Fibroblast of pulmonary artery (primary cell): Measurements from ENCODE around the gene TRIO.

Experiments
- DNase-seq: peaks from one replicate; pipeline ENCODE4 v3.0.0-alpha.2; 2010; ENCODE audit warnings: low read depth
- H3K4me3 ChIP-seq: replicated peaks from 2 replicates; pipeline ENCODE4 v1.5.1; 2011; ENCODE audit warnings: low read depth, mild to moderate bottlenecking, control low read depth, low read length, moderate library complexity
- TF ChIP-seq, protein P1 (sequence below): IDR thresholded peaks from 2 replicates; pipeline ENCODE4 v1.5.1; 2011; ENCODE audit warnings: mild to moderate bottlenecking, control low read depth, low read length, inconsistent platforms; ENCODE audit errors: missing control alignments

Gene TRIO

DNA sequence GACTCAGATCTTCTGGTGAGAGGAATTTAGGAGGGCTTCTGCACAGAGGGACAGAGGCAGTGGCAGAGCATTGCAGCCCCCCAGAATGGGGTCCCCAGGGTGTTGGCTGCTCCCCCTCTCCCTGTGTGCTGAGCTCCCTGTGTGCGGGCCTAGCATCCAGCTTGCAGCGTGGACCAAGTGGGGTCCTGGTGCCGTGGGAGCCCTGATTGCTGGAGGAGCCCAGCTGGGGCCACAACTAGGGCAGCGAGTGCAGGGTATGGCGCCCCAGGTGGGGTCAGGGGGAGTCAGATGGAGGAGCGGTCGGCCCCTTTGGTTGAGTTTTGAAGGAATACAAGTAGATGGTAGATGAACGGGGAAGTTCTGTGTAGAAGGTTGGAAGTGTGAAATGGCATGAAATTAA lies 66.7 kb downstream of the TRIO start:
- DNase-seq: no peak

DNA sequence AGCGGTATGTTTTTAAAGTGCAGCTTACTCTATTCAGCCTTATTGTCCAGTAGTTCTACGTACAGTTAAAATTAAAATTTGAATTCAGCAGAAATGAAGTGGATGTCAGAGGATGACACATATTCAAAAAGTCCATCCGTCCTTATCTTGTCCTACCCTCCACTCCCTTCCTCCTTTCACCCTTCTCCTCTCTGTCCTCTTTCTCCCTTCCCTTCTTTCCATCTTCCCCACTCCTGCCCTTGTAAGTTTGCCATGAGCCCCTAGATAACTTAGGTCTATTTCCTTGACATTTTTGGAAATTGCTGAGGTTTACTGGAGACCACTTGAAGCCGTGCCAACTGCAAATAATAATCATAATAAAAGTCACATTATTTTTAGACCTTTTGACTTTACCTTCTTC lies 67.6 kb downstream of the TRIO start:
- TF ChIP-seq, protein P1, sequence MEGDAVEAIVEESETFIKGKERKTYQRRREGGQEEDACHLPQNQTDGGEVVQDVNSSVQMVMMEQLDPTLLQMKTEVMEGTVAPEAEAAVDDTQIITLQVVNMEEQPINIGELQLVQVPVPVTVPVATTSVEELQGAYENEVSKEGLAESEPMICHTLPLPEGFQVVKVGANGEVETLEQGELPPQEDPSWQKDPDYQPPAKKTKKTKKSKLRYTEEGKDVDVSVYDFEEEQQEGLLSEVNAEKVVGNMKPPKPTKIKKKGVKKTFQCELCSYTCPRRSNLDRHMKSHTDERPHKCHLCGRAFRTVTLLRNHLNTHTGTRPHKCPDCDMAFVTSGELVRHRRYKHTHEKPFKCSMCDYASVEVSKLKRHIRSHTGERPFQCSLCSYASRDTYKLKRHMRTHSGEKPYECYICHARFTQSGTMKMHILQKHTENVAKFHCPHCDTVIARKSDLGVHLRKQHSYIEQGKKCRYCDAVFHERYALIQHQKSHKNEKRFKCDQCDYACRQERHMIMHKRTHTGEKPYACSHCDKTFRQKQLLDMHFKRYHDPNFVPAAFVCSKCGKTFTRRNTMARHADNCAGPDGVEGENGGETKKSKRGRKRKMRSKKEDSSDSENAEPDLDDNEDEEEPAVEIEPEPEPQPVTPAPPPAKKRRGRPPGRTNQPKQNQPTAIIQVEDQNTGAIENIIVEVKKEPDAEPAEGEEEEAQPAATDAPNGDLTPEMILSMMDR: no peak
- no peak for DNase-seq
- H3K4me3 ChIP-seq: no peak overlapping the region

More for the DNA sequence above, 66.7 kb downstream of the TRIO start:
- H3K4me3 ChIP-seq: no peak overlapping the region
- TF ChIP-seq, protein P1: no peak

DNA sequence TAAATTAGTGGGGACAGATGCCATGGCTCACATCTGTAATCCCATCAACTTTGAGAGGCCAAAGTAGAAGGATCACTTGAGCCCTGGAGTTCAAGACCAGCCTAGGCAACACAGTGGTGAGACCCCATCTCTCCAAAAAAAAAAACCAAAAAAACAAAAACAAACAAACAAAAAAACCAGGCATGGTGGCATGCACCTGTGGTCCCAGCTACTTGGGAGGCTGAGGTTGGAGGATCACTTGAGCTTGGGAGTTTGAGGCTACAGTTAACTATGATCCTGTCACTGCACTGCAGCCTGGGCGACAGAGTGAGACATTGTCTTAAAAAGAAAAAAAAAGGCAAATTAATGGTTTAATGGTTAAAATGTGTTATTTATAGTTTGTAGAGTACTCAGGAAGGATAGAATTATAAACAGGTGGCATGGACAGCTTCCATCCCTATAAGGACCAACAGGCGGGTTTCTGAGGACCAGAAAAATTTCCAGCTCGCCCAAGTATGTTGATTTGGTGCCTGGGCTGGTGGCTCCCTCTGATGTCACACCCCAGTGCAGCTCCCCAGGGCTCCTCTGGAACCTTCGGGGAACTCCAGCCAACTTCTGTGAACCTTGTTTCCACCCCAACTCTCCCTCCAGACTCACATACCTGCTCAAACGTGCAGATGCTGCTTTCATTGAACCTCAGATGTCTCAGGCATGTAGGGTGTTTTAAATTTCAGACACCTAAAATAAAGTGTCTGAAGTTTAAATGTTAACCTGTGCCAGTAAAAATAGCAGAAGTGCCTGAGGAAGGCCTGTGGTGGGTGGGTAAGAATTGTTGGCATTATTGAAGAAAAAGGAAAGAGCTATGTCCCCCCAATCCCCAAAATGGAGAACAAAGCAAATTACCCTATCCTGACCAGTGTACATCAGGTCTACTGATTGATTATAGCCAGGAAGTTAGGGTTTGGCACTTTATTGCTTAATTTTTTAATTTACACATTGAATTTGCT lies 69.0 kb downstream of the TRIO start:
- TF ChIP-seq, protein P1: no peak
- H3K4me3 ChIP-seq: no peak overlapping the region
- DNase-seq: no peak

DNA sequence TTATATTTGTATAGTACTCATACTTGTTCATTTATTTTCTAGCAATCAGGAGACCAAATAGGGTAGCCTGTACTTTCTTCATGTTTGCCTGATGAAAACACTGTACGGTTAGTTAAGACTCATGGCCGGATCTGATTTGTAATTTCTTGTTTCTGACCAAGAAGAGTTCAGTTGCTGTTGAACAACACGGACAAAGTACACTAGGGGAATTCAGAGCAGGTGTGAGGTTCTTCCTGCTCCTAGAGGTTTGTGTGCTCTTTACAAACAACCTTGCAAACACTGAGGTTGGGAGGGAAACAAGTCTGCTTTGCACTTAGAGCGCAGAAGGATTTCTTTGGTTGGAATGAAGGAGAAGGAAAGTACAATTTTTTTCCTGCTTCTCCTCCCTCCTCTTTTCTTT lies 69.7 kb downstream of the TRIO start:
- DNase-seq: no peak
- TF ChIP-seq, protein P1: no peak
- H3K4me3 ChIP-seq: no peak overlapping the region

DNA sequence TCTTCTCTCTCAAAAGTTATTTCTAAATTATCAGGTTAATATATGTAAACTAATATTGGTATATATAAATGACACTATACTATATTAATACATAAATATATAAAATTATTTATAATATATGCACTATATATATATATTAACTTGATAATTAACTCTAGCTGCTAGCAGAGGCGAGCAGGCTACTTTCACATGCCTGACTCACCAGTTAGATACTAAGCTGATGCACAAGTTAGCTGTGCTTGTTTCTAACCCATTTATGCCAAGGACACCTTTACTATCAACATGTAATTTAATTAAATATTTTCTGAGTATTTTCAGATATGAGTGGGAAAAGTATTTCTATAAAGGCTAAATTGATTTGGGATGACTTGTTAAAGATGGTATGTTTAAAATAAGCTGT lies 70.1 kb downstream of the TRIO start:
- TF ChIP-seq, protein P1: no peak
- DNase-seq: no peak
- no peak overlapping the region for H3K4me3 ChIP-seq

DNA sequence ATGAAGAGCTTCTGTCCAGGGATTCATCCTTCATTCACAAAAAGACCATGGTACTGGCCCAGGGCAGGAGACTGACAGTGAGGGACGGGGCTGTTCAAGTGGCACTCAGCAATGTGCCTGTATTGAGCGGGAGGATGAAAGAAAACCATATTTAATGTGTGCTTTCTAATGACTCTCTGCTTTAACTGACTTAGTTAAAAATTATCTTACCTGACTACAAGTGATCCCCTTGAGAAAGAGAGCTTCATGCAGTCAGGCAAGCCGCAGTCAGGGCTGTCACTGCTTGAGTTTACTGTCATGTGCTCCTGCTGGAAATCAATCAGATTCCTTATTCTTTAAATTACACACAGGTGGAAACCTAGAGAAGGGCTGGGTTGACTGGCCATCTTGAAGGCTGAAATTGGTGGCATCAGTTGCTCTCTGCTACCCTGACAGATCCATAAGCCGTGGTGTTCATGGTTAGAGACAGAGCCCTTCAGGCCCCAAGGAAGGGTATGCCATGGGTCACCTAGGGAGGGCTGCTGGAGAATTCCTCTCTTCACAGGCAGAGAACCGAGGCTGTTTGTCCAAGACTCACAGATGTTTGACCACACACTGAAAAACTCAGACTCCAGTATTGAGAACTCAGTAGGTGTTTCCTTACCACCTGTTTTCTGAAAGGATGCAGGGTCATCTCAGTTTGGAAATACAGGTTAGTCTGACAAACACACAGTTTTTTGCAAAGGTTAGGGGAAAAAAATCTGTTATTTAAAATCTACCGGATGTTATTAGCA lies 70.9 kb downstream of the TRIO start:
- no peak overlapping the region for H3K4me3 ChIP-seq
- TF ChIP-seq, protein P1: no peak
- DNase-seq: no peak
